ENCODE results near the gene MICAL2.

DNA sequence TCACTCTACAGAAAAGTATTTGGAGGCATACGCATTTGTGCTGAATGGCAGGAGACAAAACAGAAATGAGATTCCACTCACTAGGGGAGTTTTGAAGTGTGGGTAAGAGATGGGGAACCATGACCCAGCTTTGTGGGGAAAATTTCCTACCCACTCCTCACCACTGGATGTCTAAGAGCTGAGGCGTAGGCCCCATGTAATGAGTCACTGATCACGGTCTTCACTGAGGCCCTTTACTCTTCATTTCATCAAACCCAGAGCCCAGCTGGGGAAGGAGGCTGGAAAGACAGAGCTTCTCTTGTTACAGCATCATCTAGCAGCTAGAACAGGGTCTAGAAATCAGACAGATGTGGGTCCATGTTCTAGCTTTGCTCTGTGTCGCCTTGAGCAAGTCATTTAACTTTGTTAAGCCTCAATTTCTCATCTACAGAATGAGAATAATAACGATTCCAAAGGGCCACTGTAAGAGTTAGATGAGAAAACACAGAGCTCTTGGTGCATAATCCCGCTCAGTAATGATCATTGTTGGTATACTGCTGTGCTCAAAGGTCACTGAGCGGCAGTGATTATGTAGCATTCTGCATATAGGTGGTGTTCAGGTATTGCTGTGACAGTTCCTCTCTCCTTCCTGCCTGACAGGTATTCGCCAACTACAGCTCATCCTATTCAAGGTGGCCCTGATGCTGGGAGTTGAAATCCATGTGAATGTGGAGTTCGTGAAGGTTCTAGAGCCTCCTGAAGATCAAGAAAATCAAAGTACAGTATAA is 97.2 kb downstream of the MICAL2 start:
- TF ChIP-seq CTCF (conservative IDR thresholded peaks at IDR 0.05; ENCODE audit: low read depth, low read length) (no peak), EZH2 (IDR thresholded peaks at IDR 0.05; ENCODE audit: low read length, unreplicated experiment) (no peak), EZH2phosphoT487 (IDR thresholded peaks at IDR 0.05; ENCODE audit: borderline replicate concordance, low read length) (no peak)

Measured in PC-3 (cell line).